SK-N-MC (cell line): ENCODE data around the gene EID2B.

Experiments used
- DNase-seq: peaks from one replicate; pipeline ENCODE4 v3.0.0-alpha.2; 2011; ENCODE audit warnings: low read depth, low spot score
- H3K27ac ChIP-seq: fragments of 200-600 bp; sonication (generic); 2 replicates; pipeline ENCODE4 v1.5.1; 2016; ENCODE audit warnings: mixed run types
- H3K36me3 ChIP-seq: fragments of 200-600 bp; sonication (generic); 2 replicates; pipeline ENCODE4 v1.6.1; 2017; ENCODE audit warnings: antibody characterized with exemption, low read length, mixed read lengths; ENCODE audit not compliant: insufficient read depth
- H3K4me3 ChIP-seq: fragments of 200-600 bp; sonication (generic); 2 replicates; pipeline ENCODE4 v1.5.1; 2016
- H3K9ac ChIP-seq: fragments of 200-600 bp; sonication (generic); 2 replicates; pipeline ENCODE4 v1.8.0; 2017; ENCODE audit warnings: mixed run types, mixed read lengths; ENCODE audit not compliant: insufficient read length
- H3K9me3 ChIP-seq: fragments of 200-600 bp; sonication (generic); 2 replicates; pipeline ENCODE4 v1.6.1; 2017; ENCODE audit warnings: low read depth, mild to moderate bottlenecking, antibody characterized with exemption, low read length, moderate library complexity, mixed read lengths
- EZH2 ChIP-seq: fragments of 200-600 bp; sonication (generic); IDR thresholded peaks from one replicate; pipeline ENCODE4 v1.6.1; 2017; ENCODE audit warnings: antibody characterized with exemption
- FOXP2 ChIP-seq: optimal IDR thresholded peaks from 2 replicates; pipeline ENCODE3; 2011; ENCODE audit warnings: mild to moderate bottlenecking, moderate library complexity; ENCODE audit not compliant: insufficient read depth; ENCODE audit errors: extremely low read length, control extremely low read depth
- POLR2AphosphoS5 ChIP-seq: IDR thresholded peaks from 2 replicates; pipeline ENCODE4 v1.6.1; 2012; ENCODE audit warnings: mild to moderate bottlenecking, low read depth, low read length, borderline replicate concordance

The EID2B gene

GRCh38 chr19:39498798-39499642, 33.6 kb downstream of the EID2B start, which contains the start of gene DLL3:
Gene DLL3, plus strand, starts transcription at chr19:39498947. Its CDS starts 28 bp downstream, at chr19:39498975.
- Histone ChIP-seq H3K36me3 (no peaks in the 10 kb centered on the region), H3K27ac (no peak within 1 kb of the TSS), H3K9me3 (no peaks in the 10 kb centered on the region), H3K9ac (peak within 1 kb of the TSS; percentile 68), H3K4me3 (peak within 1 kb of the TSS; percentile 90)
- no peak for DNase-seq
- TF ChIP-seq EZH2 (no peak), FOXP2 (no peak), POLR2AphosphoS5 (peak; percentile 47; the same call in 1 of the 2 replicates)

GRCh38 chr19:39497996-39498797, 34.5 kb downstream of the EID2B start:
- Histone ChIP-seq H3K36me3 (no peaks in the 10 kb centered on the region), H3K9me3 (no peaks in the 10 kb centered on the region), H3K9ac (peak overlapping the region; percentile 68), H3K27ac (no peak overlapping the region), H3K4me3 (peak overlapping the region; percentile 90)
- DNase-seq, result no peak
- TF ChIP-seq FOXP2 (no peak), POLR2AphosphoS5 (no peak), EZH2 (no peak)

- peak overlapping the region; percentile 90 for H3K4me3 ChIP-seq
- H3K9ac ChIP-seq, result no peak overlapping the region
- H3K9me3 ChIP-seq, result no peaks in the 10 kb centered on the region
- no peak overlapping the region for H3K27ac ChIP-seq
- TF ChIP-seq POLR2AphosphoS5, result no peak
- TF ChIP-seq EZH2, result no peak
- TF ChIP-seq FOXP2, result no peak
- DNase-seq, result no peak
- H3K36me3 ChIP-seq, result no peaks in the 10 kb centered on the region
Measured at GRCh38 chr19:39497701-39497995, 35.0 kb downstream of the EID2B start.

- no peak for DNase-seq
- no peak for TF ChIP-seq EZH2
- TF ChIP-seq FOXP2, result no peak
- no peak for TF ChIP-seq POLR2AphosphoS5
- Histone ChIP-seq H3K9me3 (no peaks in the 10 kb centered on the region), H3K9ac (no peak overlapping the region), H3K4me3 (no peak overlapping the region), H3K36me3 (no peaks in the 10 kb centered on the region; the same call in 1 of the 2 replicates), H3K27ac (no peak overlapping the region)
Measured at GRCh38 chr19:39496063-39496462, 36.6 kb downstream of the EID2B start.

GRCh38 chr19:39494661-39495060, 38.0 kb downstream of the EID2B start:
- no peak for DNase-seq
- Histone ChIP-seq H3K9ac (no peak overlapping the region), H3K27ac (no peak overlapping the region), H3K4me3 (no peak overlapping the region), H3K36me3 (peaks cover 8% of the 10 kb centered on the region; the same call in 1 of the 2 replicates), H3K9me3 (no peaks in the 10 kb centered on the region)
- TF ChIP-seq POLR2AphosphoS5 (no peak), FOXP2 (no peak), EZH2 (no peak)

GRCh38 chr19:39492788-39493187, 39.9 kb downstream of the EID2B start:
- DNase-seq, result no peak
- H3K36me3 ChIP-seq, result peaks cover 27% of the 10 kb centered on the region; the same call in 1 of the 2 replicates

GRCh38 chr19:39492225-39492624, 40.4 kb downstream of the EID2B start:
- Histone ChIP-seq H3K4me3 (no peak overlapping the region), H3K27ac (no peak overlapping the region), H3K9ac (no peak overlapping the region), H3K9me3 (no peaks in the 10 kb centered on the region), H3K36me3 (peaks cover 28% of the 10 kb centered on the region; the same call in 1 of the 2 replicates)
- DNase-seq, result no peak
- TF ChIP-seq EZH2 (no peak), FOXP2 (no peak), POLR2AphosphoS5 (no peak)

More at GRCh38 chr19:39492788-39493187, 39.9 kb downstream of the EID2B start:
- TF ChIP-seq FOXP2, result no peak
- no peak for TF ChIP-seq POLR2AphosphoS5
- no peak for TF ChIP-seq EZH2
- no peak overlapping the region for H3K4me3 ChIP-seq
- no peak overlapping the region for H3K9ac ChIP-seq
- no peak overlapping the region; the same call in 1 of the 2 replicates for H3K27ac ChIP-seq
- H3K9me3 ChIP-seq, result no peaks in the 10 kb centered on the region

- Histone ChIP-seq H3K9ac (no peak overlapping the region), H3K27ac (no peak overlapping the region), H3K4me3 (no peak overlapping the region), H3K9me3 (no peaks in the 10 kb centered on the region), H3K36me3 (peaks cover 46% of the 10 kb centered on the region; the same call in 1 of the 2 replicates)
- DNase-seq, result no peak
- no peak for TF ChIP-seq EZH2
- TF ChIP-seq POLR2AphosphoS5, result no peak
Measured at GRCh38 chr19:39489756-39490155, 42.9 kb downstream of the EID2B start.

- H3K9ac ChIP-seq, result no peak overlapping the region
- H3K9me3 ChIP-seq, result no peaks in the 10 kb centered on the region
- H3K36me3 ChIP-seq, result peaks cover 33% of the 10 kb centered on the region; the same call in 1 of the 2 replicates
- H3K27ac ChIP-seq, result no peak overlapping the region
- no peak for DNase-seq
- no peak overlapping the region for H3K4me3 ChIP-seq
- TF ChIP-seq POLR2AphosphoS5 (no peak), FOXP2 (no peak), EZH2 (no peak)
Measured at GRCh38 chr19:39483141-39483540, 49.5 kb downstream of the EID2B start.
